22Rv1 (cell line): ENCODE measurements around the gene PPP1R26.

Experiments
- CTCF ChIP-seq: fragments of 450-650 bp; IDR thresholded peaks from 2 replicates; pipeline ENCODE4 v1.5.1; 2017; ENCODE audit warnings: mild to moderate bottlenecking
- ZFX ChIP-seq: fragments of 450-650 bp; IDR thresholded peaks from 2 replicates; pipeline ENCODE4 v1.6.1; 2017; ENCODE audit warnings: antibody characterized with exemption, borderline replicate concordance

- TF ChIP-seq CTCF = peak; percentile 44
- TF ChIP-seq ZFX = no peak
Observed at GRCh38 chr9:135474915-135475314, 4.7 kb upstream of the PPP1R26 start.
